Spleen (tissue), 7 donors: Measurements from ENCODE around the gene ZNF276.

Source experiments
- POLR2A ChIP-seq, 3 donors: fragments of 450-650 bp; IDR thresholded peaks; one replicate each; pipeline ENCODE4 v1.5.1; 2017; ENCODE audit warnings: antibody characterized with exemption in 3 of 3, mild to moderate bottlenecking in 1 of 3
- POLR2AphosphoS5 ChIP-seq, 3 donors: sonication (generic); formaldehyde crosslinking; IDR thresholded peaks; one replicate each; pipeline ENCODE4 v1.5.1; 2017; ENCODE audit warnings: antibody characterized with exemption in 3 of 3
- TF ChIP-seq, protein P1 (sequence below), 11 experiments: fragments of 200-600 bp in 7 of 11; fragments of 450-650 bp in 4 of 11; sonication (generic) in 4 of 11; IDR thresholded peaks in 8 of 11; conservative IDR thresholded peaks in 3 of 11; 1 replicate in 7 of 11; 2 replicates in 4 of 11; pipeline versions ENCODE4 v1.4.0 to v1.8.0; 2016 to 2021; ENCODE audit warnings: antibody characterized with exemption in 11 of 11, inconsistent platforms in 4 of 11, mild to moderate bottlenecking in 1 of 11
- donor health status: DM: no; HTN: no; CAD: no; lungs with moderate emphysema.
- donor health status: DM: no; HTN: no; CAD: no.
- donor health status: DM: no; HTN: no; CAD: no.

DNA sequence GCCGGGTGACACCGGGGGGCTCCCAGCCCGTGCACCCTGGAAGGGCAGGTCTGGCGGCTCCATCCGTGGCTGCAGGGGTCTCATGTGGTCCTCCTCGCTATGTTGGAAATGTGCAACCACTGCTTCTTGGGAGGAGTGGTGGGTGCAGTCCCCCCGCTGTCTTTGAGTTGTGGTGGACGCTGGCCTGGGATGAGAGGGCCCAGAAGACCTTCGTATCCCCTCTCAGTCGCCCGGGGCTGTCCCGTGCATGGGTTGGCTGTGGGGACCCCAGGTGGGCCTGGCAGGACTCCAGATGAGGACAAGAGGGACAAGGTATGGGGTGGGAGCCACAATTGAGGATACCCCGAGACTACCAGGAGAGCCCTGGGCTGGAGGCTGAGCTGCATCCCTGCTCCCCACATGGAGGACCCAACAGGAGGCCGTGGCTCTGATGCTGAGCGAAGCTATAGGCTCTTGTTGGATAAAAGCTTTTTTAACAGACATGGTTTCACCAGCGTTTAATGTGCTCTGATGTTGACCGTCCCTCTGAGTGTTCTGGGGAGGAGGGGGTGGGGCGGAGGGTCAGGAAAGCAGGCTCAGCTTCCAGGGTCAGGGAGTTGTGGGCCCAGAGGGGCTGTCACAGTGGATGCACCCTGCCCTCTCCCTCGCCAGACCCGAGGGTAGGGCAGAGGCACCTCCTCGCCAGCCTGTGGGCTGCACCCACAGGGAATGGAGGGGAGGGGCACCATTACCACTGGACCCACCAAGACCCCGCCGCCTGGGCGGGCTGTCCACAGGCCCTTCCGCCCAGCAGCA is 25.3 kb upstream of the ZNF276 start:
- TF ChIP-seq POLR2AphosphoS5 (IDR thresholded peaks at IDR 0.05) (no peak), POLR2A (IDR thresholded peaks at IDR 0.05) (no peak)
- TF ChIP-seq, protein P1, sequence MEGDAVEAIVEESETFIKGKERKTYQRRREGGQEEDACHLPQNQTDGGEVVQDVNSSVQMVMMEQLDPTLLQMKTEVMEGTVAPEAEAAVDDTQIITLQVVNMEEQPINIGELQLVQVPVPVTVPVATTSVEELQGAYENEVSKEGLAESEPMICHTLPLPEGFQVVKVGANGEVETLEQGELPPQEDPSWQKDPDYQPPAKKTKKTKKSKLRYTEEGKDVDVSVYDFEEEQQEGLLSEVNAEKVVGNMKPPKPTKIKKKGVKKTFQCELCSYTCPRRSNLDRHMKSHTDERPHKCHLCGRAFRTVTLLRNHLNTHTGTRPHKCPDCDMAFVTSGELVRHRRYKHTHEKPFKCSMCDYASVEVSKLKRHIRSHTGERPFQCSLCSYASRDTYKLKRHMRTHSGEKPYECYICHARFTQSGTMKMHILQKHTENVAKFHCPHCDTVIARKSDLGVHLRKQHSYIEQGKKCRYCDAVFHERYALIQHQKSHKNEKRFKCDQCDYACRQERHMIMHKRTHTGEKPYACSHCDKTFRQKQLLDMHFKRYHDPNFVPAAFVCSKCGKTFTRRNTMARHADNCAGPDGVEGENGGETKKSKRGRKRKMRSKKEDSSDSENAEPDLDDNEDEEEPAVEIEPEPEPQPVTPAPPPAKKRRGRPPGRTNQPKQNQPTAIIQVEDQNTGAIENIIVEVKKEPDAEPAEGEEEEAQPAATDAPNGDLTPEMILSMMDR (IDR thresholded peaks at IDR 0.05 in 8 of 11, conservative IDR thresholded peaks at IDR 0.05 in 3 of 11) = no peak
